CD4-positive, alpha-beta memory T cell (primary cell): ENCODE results near the gene MBLAC2. TPM values are rescaled to one million over a fixed set of nuclear protein-coding genes. Genes with fewer than 3 reads are reported as not detected.

Experiments used
- CTCF ChIA-PET: fragments of 350-600 bp; sonication (Branson Sonifier 250); formaldehyde crosslinking; loops from one replicate; lab custom pipeline; 2021; ENCODE audit warnings: inconsistent platforms; ENCODE audit not compliant: partially characterized antibody; lab: Charles Lee
- POLR2A ChIA-PET: fragments of 350-600 bp; sonication (Branson Sonifier 250); formaldehyde crosslinking; loops from one replicate; lab custom pipeline; 2021; ENCODE audit not compliant: partially characterized antibody; lab: Charles Lee
- DNase-seq, 5 donors: peaks; one replicate each; pipeline versions ENCODE4 v3.0.0 to v3.0.0-alpha.2; 2020 to 2022; ENCODE audit warnings: mixed read lengths in 1 of 5
- H3K27ac ChIP-seq: one replicate; pipeline ENCODE4 v1.7.0; 2013; ENCODE audit warnings: low read depth, low read length
- H3K27me3 ChIP-seq: 2 replicates; pipeline ENCODE4 v1.7.0; 2013; ENCODE audit warnings: mild to moderate bottlenecking, low read length, moderate library complexity; ENCODE audit not compliant: insufficient read depth
- H3K36me3 ChIP-seq: 2 replicates; pipeline ENCODE4 v1.7.0; 2013; ENCODE audit warnings: mild to moderate bottlenecking, low read length, moderate library complexity; ENCODE audit not compliant: insufficient read depth
- H3K4me1 ChIP-seq: 2 replicates; pipeline ENCODE4 v1.7.0; 2013; ENCODE audit warnings: mild to moderate bottlenecking, low read length, moderate library complexity; ENCODE audit not compliant: insufficient read depth
- H3K4me3 ChIP-seq, 2 donors: one replicate each; pipeline ENCODE4 v1.7.0; 2013; ENCODE audit warnings: low read length in 2 of 2, mild to moderate bottlenecking in 1 of 2
- H3K9me3 ChIP-seq, 2 donors: one replicate each; pipeline ENCODE4 v1.7.0; 2013; ENCODE audit warnings: low read length in 2 of 2, control low read depth in 1 of 2; ENCODE audit not compliant: control insufficient read depth in 1 of 2
- H3K27ac Mint-ChIP-seq, 7 donors: one replicate each; pipeline ENCODE4 v1.8.0; 2020 to 2021; ENCODE audit warnings: mixed read lengths in 7 of 7, mild to moderate bottlenecking in 6 of 7, inconsistent platforms in 3 of 7, moderate library complexity in 3 of 7
- H3K27me3 Mint-ChIP-seq, 2 donors: one replicate each; pipeline ENCODE4 v1.8.0; 2020 to 2021; ENCODE audit warnings: mixed read lengths in 2 of 2
- H3K36me3 Mint-ChIP-seq, 2 donors: one replicate each; pipeline ENCODE4 v1.8.0; 2020 to 2021; ENCODE audit warnings: mixed read lengths in 2 of 2, inconsistent platforms in 1 of 2, mild to moderate bottlenecking in 1 of 2
- H3K4me1 Mint-ChIP-seq, 4 donors: one replicate each; pipeline ENCODE4 v1.8.0; 2020 to 2021; ENCODE audit warnings: mixed read lengths in 4 of 4, mild to moderate bottlenecking in 1 of 4
- H3K4me3 Mint-ChIP-seq, 8 donors: one replicate each; pipeline ENCODE4 v1.8.0; 2020 to 2021; ENCODE audit warnings: mixed read lengths in 8 of 8, mild to moderate bottlenecking in 7 of 8, moderate library complexity in 6 of 8, inconsistent platforms in 3 of 8
- H3K9me3 Mint-ChIP-seq, 8 donors: one replicate each; pipeline ENCODE4 v1.8.0; 2020 to 2021; ENCODE audit warnings: mixed read lengths in 8 of 8, mild to moderate bottlenecking in 5 of 8, inconsistent platforms in 3 of 8, moderate library complexity in 1 of 8
- intact Hi-C: fragments of 100-400 bp; cut with micrococcal nuclease; formaldehyde crosslinking; loops from one replicate; pipeline ENCODE4 v1.15.1; 2023
- polyA plus RNA-seq, 2 donors: library from polyadenylated mRNA; unstranded; fragments of 300-500 nt; fragmentation: Illumina TruSeq; gene quantifications; one replicate each; pipeline ENCODE4 v1.2.3, GENCODE V29; 2021
- total RNA-seq, 2 experiments: library from RNA; stranded (reverse); gene quantifications; one replicate each; pipeline ENCODE4 v1.2.3, GENCODE V29; 2021

Gene MBLAC2
- total and polyA plus RNA-seq, 4 experiments from 2014 or later = 1.9 to 16.1 (median 9.8) TPM

DNA sequence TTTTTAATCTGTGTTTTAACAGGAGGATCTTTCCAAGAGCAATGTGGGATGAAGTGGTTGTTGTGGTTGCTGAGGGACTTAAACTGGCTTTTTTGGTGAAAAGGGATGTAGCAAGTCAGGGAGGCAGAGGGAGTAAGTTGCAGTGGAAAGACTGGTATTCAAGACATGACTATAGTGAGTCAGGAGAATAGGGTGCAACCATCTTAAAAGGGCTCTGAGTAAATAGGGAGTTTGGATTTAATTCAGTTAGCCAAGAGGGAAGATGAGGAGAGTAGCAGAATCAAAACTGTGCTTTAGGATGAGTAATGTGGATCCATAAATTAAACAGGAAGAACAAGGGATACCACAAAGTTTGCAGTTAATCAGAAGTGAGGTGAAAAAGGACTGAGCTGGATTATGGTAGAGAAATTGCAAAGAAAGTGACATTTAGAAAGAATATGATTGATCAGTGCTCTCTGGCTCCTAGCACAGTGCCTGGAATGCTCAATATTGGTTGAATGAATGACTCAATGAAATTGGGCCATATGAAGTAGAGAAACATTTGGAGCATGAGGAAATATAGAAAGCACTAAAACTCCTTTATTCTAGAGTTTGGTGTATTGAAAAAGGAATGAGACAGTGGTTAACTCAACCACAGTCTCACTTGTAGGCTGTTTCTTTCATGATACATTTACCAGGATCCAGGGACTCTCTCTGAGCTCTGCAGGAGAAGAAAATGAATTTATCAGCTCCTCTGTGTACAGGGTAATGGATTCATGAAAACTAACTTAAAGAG lies 5.2 kb upstream of the MBLAC2 start:
- DNase-seq = no peak
- H3K9me3 ChIP-seq = no peaks in the 10 kb centered on the region
- ChIA-PET CTCF (no interaction called here), POLR2A (no interaction called here)
- Mint-ChIP-seq H3K27ac (no peak overlapping the region), H3K36me3 (no peaks in the 10 kb centered on the region), H3K4me1 (peaks cover 3 to 8% (median 7%) of the 10 kb centered on the region in 4 donors), H3K27me3 (no peaks in the 10 kb centered on the region), H3K4me3 (no peak overlapping the region), H3K9me3 (peaks cover 0 to 3% (median 0%) of the 10 kb centered on the region in 8 donors)
- H3K27ac ChIP-seq = no peak overlapping the region
- H3K27me3 ChIP-seq = no peaks in the 10 kb centered on the region
- H3K4me3 ChIP-seq = no peak overlapping the region
- intact Hi-C loops = no loop called here
- no peaks in the 10 kb centered on the region for H3K36me3 ChIP-seq
- H3K4me1 ChIP-seq = peaks cover 4% of the 10 kb centered on the region

DNA sequence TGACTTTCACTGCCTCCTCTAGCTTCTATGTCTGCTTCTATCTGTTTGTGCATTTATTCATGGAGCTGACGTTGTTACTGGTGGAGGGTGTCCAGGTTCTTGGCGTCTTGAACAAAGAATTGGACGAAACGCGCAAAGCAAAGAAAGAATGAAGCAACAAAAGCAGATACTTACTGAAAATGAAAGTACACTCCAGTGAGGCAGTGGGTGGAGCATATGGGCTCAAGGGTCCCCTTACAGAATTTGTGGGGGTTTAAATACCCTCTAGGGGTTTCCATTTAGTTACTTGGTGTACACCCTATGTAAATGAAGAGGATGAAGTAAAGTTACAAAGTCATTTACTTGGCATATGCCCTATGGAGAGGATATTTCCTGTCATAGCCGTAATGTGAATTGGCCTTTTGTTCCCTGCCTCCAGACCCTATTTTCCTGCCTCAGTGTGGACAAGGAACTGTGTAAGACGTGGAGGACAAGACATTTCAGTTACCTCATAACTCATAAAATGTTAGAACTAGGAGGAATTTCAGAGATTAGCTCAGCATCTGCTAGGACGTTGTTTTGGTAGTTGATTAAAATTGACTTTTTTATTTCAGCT lies 3.1 kb upstream of the MBLAC2 start:
- Histone ChIP-seq H3K27me3 (no peaks in the 10 kb centered on the region), H3K27ac (no peak overlapping the region), H3K4me3 (no peak overlapping the region), H3K36me3 (no peaks in the 10 kb centered on the region), H3K9me3 (no peaks in the 10 kb centered on the region), H3K4me1 (peaks cover 14% of the 10 kb centered on the region)
- POLR2A ChIA-PET = interaction anchor here (7.0 kb wide), 1 partner anchor 67 kb away, joined by 72 read pairs; the partner anchor contains the start of gene CETN3
- Mint-ChIP-seq H3K4me3 (no peak overlapping the region), H3K27me3 (no peaks in the 10 kb centered on the region), H3K4me1 (peaks cover 11 to 26% (median 16%) of the 10 kb centered on the region in 4 donors), H3K36me3 (peaks cover 0 to 8% of the 10 kb centered on the region in 2 donors), H3K27ac (no peak overlapping the region), H3K9me3 (peaks cover 0 to 6% (median 0%) of the 10 kb centered on the region in 8 donors)
- CTCF ChIA-PET = interaction anchor here (0.9 to 1.2 kb wide), 2 partner anchors 39 to 88 kb away, joined by 3 read pairs; no protein-coding TSS in a partner anchor
- DNase-seq = no peak
- intact Hi-C loops = no loop called here

GRCh38 chr5:90477073-90477472 lies 2.5 kb upstream of the MBLAC2 start:
- H3K9me3 ChIP-seq = no peaks in the 10 kb centered on the region
- intact Hi-C loops = no loop called here
- H3K4me1 Mint-ChIP-seq = peaks cover 13 to 31% (median 19%) of the 10 kb centered on the region in 4 donors
- H3K9me3 Mint-ChIP-seq = peaks cover 0 to 6% (median 0%) of the 10 kb centered on the region in 8 donors
- no peak overlapping the region for H3K27ac ChIP-seq
- POLR2A ChIA-PET = interaction anchor here (0.7 to 7.0 kb wide), 3 partner anchors 52 to 906 kb away, joined by 3 to 72 read pairs (median 50); partner anchors contain the start of genes ARRDC3, CETN3 and LYSMD3
- DNase-seq = no peak
- H3K4me3 ChIP-seq = no peak overlapping the region
- H3K4me3 Mint-ChIP-seq = no peak overlapping the region
- no peak overlapping the region for H3K27ac Mint-ChIP-seq
- no peaks in the 10 kb centered on the region for H3K27me3 ChIP-seq
- H3K36me3 Mint-ChIP-seq = peaks cover 0 to 8% of the 10 kb centered on the region in 2 donors
- H3K4me1 ChIP-seq = peaks cover 20% of the 10 kb centered on the region
- no peaks in the 10 kb centered on the region for H3K36me3 ChIP-seq
- CTCF ChIA-PET = interaction anchor here (0.7 to 1.2 kb wide), 2 partner anchors 10 to 37 kb away, joined by 3 to 4 read pairs; no protein-coding TSS in a partner anchor
- no peaks in the 10 kb centered on the region for H3K27me3 Mint-ChIP-seq

GRCh38 chr5:90476391-90476790 lies 1.8 kb upstream of the MBLAC2 start:
- DNase-seq = no peak
- CTCF ChIA-PET = interaction anchor here (0.7 to 5.4 kb wide), 3 partner anchors 10 to 53 kb away, joined by 3 to 45 read pairs (median 4); partner anchors contain the start of gene LYSMD3
- peak overlapping the region in 1 of 8 donors; percentile 7 for H3K4me3 Mint-ChIP-seq
- Histone ChIP-seq H3K4me1 (peaks cover 27% of the 10 kb centered on the region), H3K27me3 (no peaks in the 10 kb centered on the region), H3K4me3 (no peak overlapping the region), H3K27ac (no peak overlapping the region), H3K36me3 (no peaks in the 10 kb centered on the region), H3K9me3 (no peaks in the 10 kb centered on the region)
- intact Hi-C loops = no loop called here
- H3K4me1 Mint-ChIP-seq = peaks cover 16 to 35% (median 23%) of the 10 kb centered on the region in 4 donors
- peaks cover 0 to 6% (median 0%) of the 10 kb centered on the region in 8 donors for H3K9me3 Mint-ChIP-seq
- peak overlapping the region in 1 of 7 donors; percentile 50 for H3K27ac Mint-ChIP-seq
- POLR2A ChIA-PET = interaction anchor here (0.7 to 7.0 kb wide), 3 partner anchors 53 to 907 kb away, joined by 3 to 72 read pairs (median 50); partner anchors contain the start of genes ARRDC3, CETN3 and LYSMD3
- no peaks in the 10 kb centered on the region for H3K27me3 Mint-ChIP-seq
- peaks cover under 1 to 8% of the 10 kb centered on the region in 2 donors for H3K36me3 Mint-ChIP-seq

- H3K4me3 ChIP-seq = peak overlapping the region in 1 of 2 donors; percentile 79
- CTCF ChIA-PET = interaction anchor here (1.0 to 5.4 kb wide), 5 partner anchors 35 to 65 kb away, joined by 3 to 45 read pairs (median 10); partner anchors contain the start of genes CETN3 and LYSMD3
- H3K27me3 ChIP-seq = no peaks in the 10 kb centered on the region
- no peak for DNase-seq
- Mint-ChIP-seq H3K4me3 (peak overlapping the region in 7 of 8 donors; percentile 39 to 99 (median 99)), H3K36me3 (peaks cover 8 to 10% of the 10 kb centered on the region in 2 donors), H3K27ac (peak overlapping the region in 3 of 7 donors; percentile 43 to 93 (median 63)), H3K4me1 (peaks cover 20 to 41% (median 32%) of the 10 kb centered on the region in 4 donors), H3K27me3 (no peaks in the 10 kb centered on the region), H3K9me3 (peaks cover 0 to 8% (median 0%) of the 10 kb centered on the region in 8 donors)
- H3K27ac ChIP-seq = no peak overlapping the region
- H3K4me1 ChIP-seq = peaks cover 35% of the 10 kb centered on the region
- no peaks in the 10 kb centered on the region for H3K9me3 ChIP-seq
- POLR2A ChIA-PET = interaction anchor here (1.4 to 7.0 kb wide), 4 partner anchors 9 to 908 kb away, joined by 7 to 72 read pairs (median 32); partner anchors contain the start of genes ARRDC3, CETN3 and LYSMD3
- no peaks in the 10 kb centered on the region for H3K36me3 ChIP-seq
- intact Hi-C loops = loop anchor here (2.0 kb wide), 1 partner anchor 37 kb away; no protein-coding TSS in a partner anchor
Measured at GRCh38 chr5:90475436-90475980, 937 bp upstream of the MBLAC2 start.

GRCh38 chr5:90473396-90474234 lies 956 bp downstream of the MBLAC2 start:
- DNase-seq = peak; percentile 4 to 45 (median 7)
- H3K4me3 ChIP-seq = peak overlapping the region; percentile 79 to 87

More at GRCh38 chr5:90473396-90474234, 956 bp downstream of the MBLAC2 start:
- Mint-ChIP-seq H3K9me3 (peaks cover 0 to 12% (median 6%) of the 10 kb centered on the region in 8 donors), H3K36me3 (peaks cover 19 to 29% of the 10 kb centered on the region in 2 donors), H3K27ac (peak overlapping the region; percentile 84 to 98 (median 95)), H3K4me1 (peaks cover 24 to 46% (median 36%) of the 10 kb centered on the region in 4 donors), H3K4me3 (peak overlapping the region; percentile 95 to 99 (median 99)), H3K27me3 (no peaks in the 10 kb centered on the region)
- POLR2A ChIA-PET = interaction anchor here (0.8 to 7.0 kb wide), 8 partner anchors 11 to 911 kb away, joined by 3 to 72 read pairs (median 6); partner anchors contain the start of genes ARRDC3, CETN3 and LYSMD3
- Histone ChIP-seq H3K9me3 (no peaks in the 10 kb centered on the region), H3K27ac (peak overlapping the region; percentile 66), H3K36me3 (no peaks in the 10 kb centered on the region), H3K27me3 (no peaks in the 10 kb centered on the region), H3K4me1 (peaks cover 35% of the 10 kb centered on the region)
- intact Hi-C loops = loop anchor here (1.0 to 2.0 kb wide), 4 partner anchors 35 to 908 kb away; partner anchors contain the start of genes CETN3 and LYSMD3
- CTCF ChIA-PET = interaction anchor here (0.6 to 5.4 kb wide), 10 partner anchors 8 to 843 kb away, joined by 3 to 45 read pairs (median 4); partner anchors contain the start of genes CETN3 and LYSMD3
